Coronary artery (tissue), 2 donors: ENCODE measurements around the gene SLC25A38.
"Not testable (repeated sequence)": the region's sequence is repeated elsewhere in the genome, so short reads cannot be mapped to it uniquely, and the experiment has no call there.

Source experiments
- DNase-seq: peaks from one replicate; pipeline ENCODE4 v3.0.0-alpha.2; 2017; ENCODE audit warnings: low spot score
- H3K27ac ChIP-seq, 2 donors: fragments of 200-600 bp; sonication (generic); one replicate each; pipeline ENCODE4 v1.5.1; 2016 to 2019
- H3K4me3 ChIP-seq: fragments of 200-600 bp; sonication (generic); 2 replicates; pipeline ENCODE4 v1.5.1; 2016; ENCODE audit warnings: mild to moderate bottlenecking, moderate library complexity
- CTCF ChIP-seq: fragments of 200-600 bp; sonication (generic); IDR thresholded peaks from one replicate; pipeline ENCODE4 v1.5.1; 2019; ENCODE audit warnings: antibody characterized with exemption

Gene SLC25A38

GRCh38 chr3:39344746-39345344 lies 38.3 kb upstream of the SLC25A38 start:
- H3K27ac ChIP-seq, result no peak overlapping the region

GRCh38 chr3:39346785-39347585 lies 36.2 kb upstream of the SLC25A38 start:
- no peak for TF ChIP-seq CTCF
- no peak overlapping the region for H3K27ac ChIP-seq
- H3K4me3 ChIP-seq, result no peak overlapping the region
- DNase-seq, result no peak

More at GRCh38 chr3:39344746-39345344, 38.3 kb upstream of the SLC25A38 start:
- DNase-seq, result no peak
- TF ChIP-seq CTCF, result no peak
- H3K4me3 ChIP-seq, result no peak overlapping the region

- H3K4me3 ChIP-seq, result no peak overlapping the region
These were observed 35.6 kb upstream of the SLC25A38 start for GRCh38 chr3:39347586-39347876.

GRCh38 chr3:39349080-39349479 lies 34.1 kb upstream of the SLC25A38 start:
- DNase-seq, result no peak
- Histone ChIP-seq H3K4me3 (no peak overlapping the region), H3K27ac (no peak overlapping the region)
- TF ChIP-seq CTCF, result no peak

More at GRCh38 chr3:39347586-39347876, 35.6 kb upstream of the SLC25A38 start:
- no peak for DNase-seq
- H3K27ac ChIP-seq, result no peak overlapping the region
- no peak for TF ChIP-seq CTCF

GRCh38 chr3:39350714-39351113 lies 32.5 kb upstream of the SLC25A38 start:
- Histone ChIP-seq H3K4me3 (no peak overlapping the region), H3K27ac (no peak overlapping the region)
- DNase-seq, result no peak
- no peak for TF ChIP-seq CTCF

- not testable (repeated sequence) for H3K4me3 ChIP-seq, H3K27ac ChIP-seq, DNase-seq
These were observed 32.0 kb upstream of the SLC25A38 start for GRCh38 chr3:39351134-39351533.

- not testable (repeated sequence) for H3K4me3 ChIP-seq
These were observed 29.8 kb upstream of the SLC25A38 start for GRCh38 chr3:39353168-39353927.

GRCh38 chr3:39358333-39358732 lies 24.8 kb upstream of the SLC25A38 start:
- Histone ChIP-seq H3K27ac (no peak overlapping the region), H3K4me3 (no peak overlapping the region)
- DNase-seq, result no peak
- TF ChIP-seq CTCF, result no peak

More at GRCh38 chr3:39353168-39353927, 29.8 kb upstream of the SLC25A38 start:
- not testable (repeated sequence) for DNase-seq, H3K27ac ChIP-seq
